GM12873 (cell line): ENCODE measurements around the gene CACNA1B.

Experiments used
- CTCF ChIP-seq: IDR thresholded peaks from 2 replicates; pipeline ENCODE4 v1.5.1; 2012; ENCODE audit warnings: low read depth, mild to moderate bottlenecking, moderate library complexity, low read length, control low read depth; ENCODE audit not compliant: insufficient read depth; ENCODE audit errors: missing control alignments

CACNA1B gene

DNA sequence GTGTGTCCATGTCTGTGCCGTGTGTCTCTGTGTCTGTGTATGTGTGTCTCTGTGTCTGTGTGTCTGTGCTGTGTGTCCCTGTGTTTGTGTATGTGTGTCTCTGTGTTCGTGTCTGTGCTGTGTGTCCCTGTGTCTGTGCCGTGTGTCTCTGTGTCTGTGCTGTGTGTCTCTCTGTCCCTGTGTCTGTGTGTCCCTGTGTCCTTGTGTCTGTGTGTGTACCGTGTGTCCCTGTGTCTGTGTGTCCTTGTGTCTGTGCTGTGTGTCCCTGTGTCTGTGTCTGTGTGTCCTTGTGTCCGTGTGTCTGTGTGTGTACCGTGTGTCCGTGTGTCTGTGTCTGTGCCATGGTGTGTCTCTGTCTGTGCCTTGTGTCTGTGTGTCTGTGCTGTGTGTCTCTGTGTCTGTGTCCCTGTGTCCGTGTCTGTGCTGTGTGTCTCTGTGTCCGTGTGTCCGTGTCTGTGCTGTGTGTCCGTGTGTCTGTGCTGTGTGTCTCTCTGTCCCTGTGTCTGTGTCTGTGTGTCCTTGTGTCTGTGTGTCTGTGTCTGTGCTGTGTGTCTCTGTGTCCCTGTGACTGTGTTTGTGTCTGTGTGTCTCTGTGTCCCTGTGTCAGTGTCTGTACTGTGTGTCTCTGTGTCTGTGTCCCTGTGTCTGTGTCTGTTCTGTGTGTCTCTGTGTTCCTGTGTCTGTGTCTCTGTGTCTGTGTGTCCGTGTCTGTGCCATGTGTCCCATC, 23.2 kb downstream of the CACNA1B start:
- TF ChIP-seq CTCF, result no peak

DNA sequence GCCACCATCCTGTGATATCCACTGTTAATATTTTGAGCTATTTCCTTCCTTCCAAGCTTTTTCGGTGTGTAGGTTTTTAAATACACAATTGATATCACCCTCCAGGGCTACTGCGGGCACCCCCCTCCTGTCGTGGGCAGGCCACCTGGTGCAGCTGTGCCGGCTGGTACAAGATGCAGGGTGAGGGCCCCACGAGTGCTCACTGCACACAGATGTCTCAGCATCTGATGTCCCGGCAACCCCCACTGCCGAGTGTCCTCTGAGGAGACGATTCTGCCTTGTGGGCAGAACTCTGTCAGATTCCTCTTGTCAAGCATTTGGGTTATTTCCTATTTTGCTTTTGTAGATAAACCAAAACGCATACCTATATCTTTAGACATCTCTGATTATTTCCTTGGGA, 25.1 kb downstream of the CACNA1B start:
- no peak for TF ChIP-seq CTCF

GRCh38 chr9:137905740-137906139, 28.2 kb downstream of the CACNA1B start:
- no peak for TF ChIP-seq CTCF

DNA sequence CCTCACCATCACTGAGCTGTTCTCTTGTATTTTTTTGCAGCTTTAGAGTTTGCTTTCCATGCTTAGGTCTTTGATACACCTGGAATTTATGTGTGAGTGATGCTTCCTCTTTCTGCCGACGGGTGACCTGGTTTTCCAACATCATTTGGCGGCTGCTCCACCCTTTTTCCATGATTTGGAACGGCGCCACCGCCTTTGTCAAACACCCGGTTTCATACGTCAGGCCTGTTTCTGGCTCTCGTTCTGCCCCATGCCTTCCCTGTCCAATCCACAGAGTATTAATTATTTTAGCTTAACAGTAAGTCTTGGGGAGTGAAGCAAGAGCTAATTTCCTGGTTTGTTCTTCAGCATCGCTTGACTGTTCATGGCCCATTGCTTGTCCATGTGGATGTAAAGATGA, 30.2 kb downstream of the CACNA1B start:
- TF ChIP-seq CTCF, result no peak

DNA sequence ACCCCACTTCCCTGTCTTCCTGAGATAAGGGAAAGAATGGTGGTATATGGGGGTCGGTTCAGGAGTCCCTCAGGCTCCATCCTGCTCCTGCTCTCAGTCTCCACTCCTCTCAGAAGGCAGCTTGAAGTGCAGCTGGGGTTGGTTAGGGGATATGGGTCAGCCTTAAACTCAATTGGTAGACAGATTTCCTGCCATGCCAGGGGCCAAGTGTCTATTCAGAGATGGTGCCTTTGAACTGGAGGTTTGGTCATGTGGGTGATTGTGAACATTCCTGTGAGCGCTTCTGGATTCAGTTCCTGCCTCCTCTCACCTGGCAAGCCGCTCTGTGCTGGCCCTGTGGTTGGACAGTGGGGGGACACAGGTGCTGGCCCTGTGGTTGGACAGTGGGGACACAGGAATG, 35.1 kb downstream of the CACNA1B start:
- TF ChIP-seq CTCF, result no peak

DNA sequence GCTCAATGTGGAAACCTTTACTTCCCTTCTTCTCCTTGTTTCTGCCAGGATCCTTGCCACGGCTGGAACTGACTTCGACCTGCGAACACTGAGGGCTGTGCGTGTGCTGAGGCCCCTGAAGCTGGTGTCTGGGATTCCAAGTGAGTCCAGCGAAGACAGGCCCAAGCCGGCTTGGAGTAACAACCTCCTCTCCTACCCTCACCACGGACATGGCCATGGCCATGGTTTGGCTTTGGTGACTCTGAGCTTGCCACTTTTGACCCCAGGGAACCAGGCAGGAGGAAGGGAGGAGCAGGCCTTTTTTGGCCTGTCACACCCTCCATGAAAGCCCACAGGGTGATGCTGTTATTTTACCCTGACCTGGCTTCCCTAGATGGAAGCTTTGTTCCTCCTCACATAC, 35.5 kb downstream of the CACNA1B start:
- TF ChIP-seq CTCF, result no peak

- no peak for TF ChIP-seq CTCF
Measured at GRCh38 chr9:137913771-137914767, 36.5 kb downstream of the CACNA1B start.
